Heart right ventricle (tissue), 16 donors: ENCODE data around the gene PTPRS. TPM values are rescaled to one million over a fixed set of nuclear protein-coding genes. Genes with fewer than 3 reads are reported as not detected.

Experiments used
- ATAC-seq, 8 donors: fragments of 200-7000 bp; cut with Tn5 transposase; one replicate each; pipeline ENCODE4 v1.9.1; 2020; ENCODE audit warnings: mild to moderate bottlenecking in 8 of 8, moderate library complexity in 8 of 8, moderate number of reproducible peaks in 1 of 8
- DNase-seq, 2 donors: peaks; one replicate each; pipeline ENCODE4 v3.0.0-alpha.2; 2020
- H3K27ac ChIP-seq, 10 donors: fragments of 200-600 bp; sonication (generic) in 2 of 10; one replicate each; pipeline versions ENCODE4 v1.5.0 to v1.8.0; 2020 to 2022; ENCODE audit warnings: mild to moderate bottlenecking in 3 of 10
- H3K27me3 ChIP-seq, 7 donors: fragments of 200-600 bp; one replicate each; pipeline ENCODE4 v1.8.0; 2021 to 2022; ENCODE audit warnings: mild to moderate bottlenecking in 2 of 7
- H3K36me3 ChIP-seq, 9 donors: fragments of 200-600 bp; sonication (generic) in 1 of 9; one replicate each; pipeline versions ENCODE4 v1.5.0 to v1.8.0; 2020 to 2022; ENCODE audit warnings: mild to moderate bottlenecking in 2 of 9
- H3K4me1 ChIP-seq, 9 donors: fragments of 200-600 bp; sonication (generic) in 1 of 9; one replicate each; pipeline versions ENCODE4 v1.5.0 to v1.8.0; 2020 to 2022; ENCODE audit warnings: mild to moderate bottlenecking in 4 of 9
- H3K4me3 ChIP-seq, 10 donors: fragments of 200-600 bp; sonication (generic) in 2 of 10; one replicate each; pipeline versions ENCODE4 v1.5.0 to v1.8.0; 2020 to 2022; ENCODE audit warnings: mild to moderate bottlenecking in 7 of 10, moderate library complexity in 2 of 10
- H3K9me3 ChIP-seq, 11 donors: fragments of 200-600 bp in 10 of 11; sonication (generic) in 2 of 11; one replicate each; pipeline versions ENCODE4 v1.5.0 to v1.8.0; 2013 to 2022; ENCODE audit warnings: mild to moderate bottlenecking in 2 of 11, control low read depth in 1 of 11, moderate library complexity in 1 of 11
- CTCF ChIP-seq, 9 donors: fragments of 200-600 bp; sonication (generic) in 2 of 9; IDR thresholded peaks; one replicate each; pipeline versions ENCODE4 v1.5.0 to v1.8.0; 2021 to 2022; ENCODE audit warnings: antibody characterized with exemption in 9 of 9, mild to moderate bottlenecking in 5 of 9, moderate library complexity in 1 of 9
- WGBS, 2 donors: extraction: QIAGEN DNeasy Blood & Tissue Kit; methylation state at CpG; one replicate each; pipeline ENCODE4 v1.1.7; 2013; ENCODE audit warnings: inconsistent platforms in 1 of 2; 5-methylcytosine and 5-hydroxymethylcytosine counted together
- intact Hi-C, 10 donors: fragments of 100-400 bp; cut with DNase I; formaldehyde crosslinking; loops; one replicate each; pipeline versions ENCODE4 v1.11.1 to v1.14.2; 2022
- polyA plus RNA-seq, 2 donors: library from polyadenylated mRNA; stranded (reverse); fragments of 200-250 nt; gene quantifications; one replicate each; pipeline ENCODE4 v1.2.3, GENCODE V29; 2013
- total RNA-seq, 10 donors: library from RNA; stranded (reverse); fragmentation: NEBNext Ultra II Directional in 3 of 10; extraction: Animal tissue kit (Norgen Biotek cat#: 25700) in 3 of 10; gene quantifications; one replicate each; pipeline versions ENCODE4 v1.2.1 to v1.2.4, GENCODE V29; 2021 to 2023
- donor health status: Arrhythmogenic right ventricular cardiomyopathy.
- donor health status: ischemic (EF 13 %, LVEDD 7.1; RV severe dilation, severe dysfunction).
- donor health status: healthy with polysubstance abuse.
- donor health status: DM: no; HTN: yes; CAD: no.
- donor health status: DM: no; HTN: no; CAD: no.
- donor health status: ischemic (EF 25% LVEDD 6.9; RV normal size, moderate dysfunction).
- donor health status: ischemic (EF 25% LVEDD 5.7; RV mildly dilated, moderate dysfunction).
- donor health status: healthy.
- donor health status: DM: yes; HTN: yes; CAD: no.
- donor health status: Ischemic cardiomyopathy.
- donor health status: ischemic (EF 35%, LVEDD 5.7; RV mildly dilated, moderate dysfunction).
- donor health status: nonischemic (EF 11% LVEDD 7.7; RV severe dilation, severe dysfunction).
- donor health status: DM: yes; HTN: yes; CAD: no.
- donor health status: PGD.
- donor health status: ischemic (EF 29% LVEDD 5.4; RV normal size, mild dysfunction).
- donor health status: nonischemic (EF 23%, LVEDD 6.1; RV moderate dilation, normal function).

Gene PTPRS
- total and polyA plus RNA-seq, 12 donors = 4.9 to 74.7 (median 29.4) TPM

GRCh38 chr19:5296021-5296420, 44.6 kb downstream of the PTPRS start:
- H3K4me1 ChIP-seq = peaks cover 0 to 26% (median 14%) of the 10 kb centered on the region in 9 donors
- peaks cover 0 to 5% (median 0%) of the 10 kb centered on the region in 11 donors for H3K9me3 ChIP-seq
- no peaks in the 10 kb centered on the region for H3K36me3 ChIP-seq
- H3K27ac ChIP-seq = no peak overlapping the region
- no peak overlapping the region for H3K4me3 ChIP-seq
- TF ChIP-seq CTCF (IDR thresholded peaks at IDR 0.05) = no peak
- 96 to 97% methylated on average over 6 of the region's 6 CpGs for WGBS, 2 donors
- DNase-seq (no peak), ATAC-seq (no peak)
- peaks cover 0 to 37% (median 14%) of the 10 kb centered on the region in 7 donors for H3K27me3 ChIP-seq
- intact Hi-C loops = no loop called here

- H3K27me3 ChIP-seq = peaks cover 0 to 41% (median 14%) of the 10 kb centered on the region in 7 donors
- no peak for TF ChIP-seq CTCF (IDR thresholded peaks at IDR 0.05)
- 78 to 81% methylated on average over 22 of the region's 22 CpGs for WGBS, 2 donors
- H3K36me3 ChIP-seq = no peaks in the 10 kb centered on the region
- H3K9me3 ChIP-seq = peaks cover 0 to 5% (median 0%) of the 10 kb centered on the region in 11 donors
- intact Hi-C loops = no loop called here
- H3K4me1 ChIP-seq = peaks cover 0 to 40% (median 18%) of the 10 kb centered on the region in 9 donors
- ATAC-seq (no peak), DNase-seq (no peak)
- H3K4me3 ChIP-seq = peak overlapping the region in 2 of 10 donors; percentile 75 to 79
- H3K27ac ChIP-seq = peak overlapping the region in 1 of 10 donors; percentile 31
Observed at GRCh38 chr19:5294403-5295160, 46.0 kb downstream of the PTPRS start.

DNA sequence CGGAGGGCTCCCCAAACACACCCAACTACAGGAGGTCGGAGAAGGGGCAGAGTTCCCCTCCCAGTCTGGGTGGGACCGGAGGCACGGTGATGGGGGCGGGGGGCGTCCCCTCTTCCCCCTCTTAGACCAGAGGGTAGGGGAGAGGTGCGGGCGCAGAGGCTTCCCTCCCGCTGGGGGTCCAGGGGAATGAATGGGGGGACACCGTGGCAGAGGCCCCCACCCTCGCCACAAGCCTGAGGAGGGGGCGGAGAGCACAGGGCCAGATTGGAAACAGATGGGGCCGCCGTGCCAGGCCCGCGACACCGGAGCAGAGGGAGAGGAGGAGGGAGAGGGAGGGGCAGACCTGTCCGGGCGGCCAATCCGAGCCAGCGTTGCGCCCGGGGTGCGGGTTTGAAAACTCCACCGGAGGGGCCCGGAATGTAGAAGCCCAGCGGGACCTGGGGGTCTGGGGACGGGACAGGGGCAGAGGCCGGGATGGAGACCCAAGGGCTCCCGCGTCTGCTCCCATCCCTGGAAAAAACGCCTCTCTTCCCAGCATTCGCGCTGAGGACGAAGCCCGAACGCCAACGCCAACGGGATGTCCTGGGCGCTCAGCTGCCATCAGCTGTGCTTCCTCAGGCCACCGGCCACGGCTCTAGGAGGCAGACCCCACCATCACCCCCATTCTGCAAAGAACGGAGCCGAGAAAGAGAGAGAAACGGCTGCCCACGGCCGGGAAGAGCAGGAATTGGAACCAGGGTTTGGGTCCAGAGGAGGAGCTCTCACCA, 46.8 kb downstream of the PTPRS start:
- peaks cover 0 to 41% (median 14%) of the 10 kb centered on the region in 7 donors for H3K27me3 ChIP-seq
- H3K27ac ChIP-seq = peak overlapping the region in 6 of 10 donors; percentile 31 to 82 (median 43)
- WGBS, 2 donors = 1 to 2% methylated on average over 46 to 47 of the region's 47 CpGs
- DNase-seq (peak in 1 of 2 donors; percentile 47), ATAC-seq (peak; percentile 30 to 78 (median 58))
- intact Hi-C loops = no loop called here
- peaks cover 0 to 5% (median 0%) of the 10 kb centered on the region in 11 donors for H3K9me3 ChIP-seq
- H3K4me1 ChIP-seq = peaks cover 0 to 40% (median 20%) of the 10 kb centered on the region in 9 donors
- peak overlapping the region; percentile 57 to 80 (median 74) for H3K4me3 ChIP-seq
- TF ChIP-seq CTCF (IDR thresholded peaks at IDR 0.05) = no peak
- no peaks in the 10 kb centered on the region for H3K36me3 ChIP-seq
